HCT116 (cell line): ENCODE measurements around the gene TSC22D3.

Experiments used
- ATF3 ChIP-seq: IDR thresholded peaks from 2 replicates; pipeline ENCODE4 v1.6.1; 2012
- CEBPB ChIP-seq: IDR thresholded peaks from 2 replicates; pipeline ENCODE4 v1.6.1; 2012; ENCODE audit warnings: low read depth
- EZH2 ChIP-seq: fragments of 200-600 bp; sonication (generic); IDR thresholded peaks from 2 replicates; pipeline ENCODE4 v1.6.1; 2017; ENCODE audit warnings: antibody characterized with exemption, mixed run types
- EZH2phosphoT487 ChIP-seq: fragments of 200-600 bp; IDR thresholded peaks from 2 replicates; pipeline ENCODE4 v1.6.1; 2018; ENCODE audit warnings: antibody characterized with exemption, borderline replicate concordance
- FOSL1 ChIP-seq: IDR thresholded peaks from 2 replicates; pipeline ENCODE4 v1.6.1; 2012; ENCODE audit warnings: low read depth
- POLR2A ChIP-seq: IDR thresholded peaks from 2 replicates; pipeline ENCODE4 v1.7.0; 2011; ENCODE audit warnings: borderline replicate concordance; ENCODE audit not compliant: insufficient read depth, insufficient read length; ENCODE audit errors: extremely low read depth
- POLR2AphosphoS5 ChIP-seq: IDR thresholded peaks from 2 replicates; pipeline ENCODE4 v1.6.1; 2011; ENCODE audit warnings: mild to moderate bottlenecking, low read depth, low read length, moderate library complexity
- RAD21 ChIP-seq: IDR thresholded peaks from 2 replicates; pipeline ENCODE4 v1.6.1; 2012; ENCODE audit warnings: low read depth, mild to moderate bottlenecking
- REST ChIP-seq: IDR thresholded peaks from 2 replicates; pipeline ENCODE4 v1.6.1; 2012; ENCODE audit warnings: low read depth
- SP1 ChIP-seq: IDR thresholded peaks from 2 replicates; pipeline ENCODE4 v1.6.1; 2012; ENCODE audit warnings: low read depth
- ZFX ChIP-seq: fragments of 450-650 bp; IDR thresholded peaks from 2 replicates; pipeline ENCODE4 v1.6.1; 2017
- ZNF274 ChIP-seq: fragments of 200-500 bp; sonication (Bioruptor generic); IDR thresholded peaks from 2 replicates; pipeline ENCODE4 v1.6.1; 2014; ENCODE audit warnings: mild to moderate bottlenecking, low read depth, low read length, inconsistent platforms
- TF ChIP-seq, protein P1 (sequence below), 3 experiments: fragments of 200-600 bp in 1 of 3; sonication (generic) in 1 of 3; IDR thresholded peaks in 2 of 3; conservative IDR thresholded peaks in 1 of 3; 2 replicates each; pipeline ENCODE4 v1.5.1; 2012 to 2017; ENCODE audit warnings: low read depth in 2 of 3, low read length in 2 of 3, antibody characterized with exemption in 1 of 3, borderline replicate concordance in 1 of 3, control low read depth in 1 of 3, mild to moderate bottlenecking in 1 of 3, mixed read lengths in 1 of 3, mixed run types in 1 of 3, moderate library complexity in 1 of 3; ENCODE audit not compliant: insufficient read depth in 1 of 3
- TF ChIP-seq, protein P2 (sequence below): IDR thresholded peaks from 2 replicates; pipeline ENCODE4 v1.6.1; 2012

- TF ChIP-seq, protein P1, sequence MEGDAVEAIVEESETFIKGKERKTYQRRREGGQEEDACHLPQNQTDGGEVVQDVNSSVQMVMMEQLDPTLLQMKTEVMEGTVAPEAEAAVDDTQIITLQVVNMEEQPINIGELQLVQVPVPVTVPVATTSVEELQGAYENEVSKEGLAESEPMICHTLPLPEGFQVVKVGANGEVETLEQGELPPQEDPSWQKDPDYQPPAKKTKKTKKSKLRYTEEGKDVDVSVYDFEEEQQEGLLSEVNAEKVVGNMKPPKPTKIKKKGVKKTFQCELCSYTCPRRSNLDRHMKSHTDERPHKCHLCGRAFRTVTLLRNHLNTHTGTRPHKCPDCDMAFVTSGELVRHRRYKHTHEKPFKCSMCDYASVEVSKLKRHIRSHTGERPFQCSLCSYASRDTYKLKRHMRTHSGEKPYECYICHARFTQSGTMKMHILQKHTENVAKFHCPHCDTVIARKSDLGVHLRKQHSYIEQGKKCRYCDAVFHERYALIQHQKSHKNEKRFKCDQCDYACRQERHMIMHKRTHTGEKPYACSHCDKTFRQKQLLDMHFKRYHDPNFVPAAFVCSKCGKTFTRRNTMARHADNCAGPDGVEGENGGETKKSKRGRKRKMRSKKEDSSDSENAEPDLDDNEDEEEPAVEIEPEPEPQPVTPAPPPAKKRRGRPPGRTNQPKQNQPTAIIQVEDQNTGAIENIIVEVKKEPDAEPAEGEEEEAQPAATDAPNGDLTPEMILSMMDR (IDR thresholded peaks at IDR 0.05 in 2 of 3, conservative IDR thresholded peaks at IDR 0.05 in 1 of 3; ENCODE audit: borderline replicate concordance in 1 of 3, insufficient read depth in 1 of 3, low read depth in 2 of 3, low read length in 2 of 3) = no peak
- no peak for TF ChIP-seq EZH2
- no peak for TF ChIP-seq FOSL1
- no peak for TF ChIP-seq REST
- no peak for TF ChIP-seq POLR2AphosphoS5
- no peak for TF ChIP-seq POLR2A
- no peak for TF ChIP-seq ZFX
- TF ChIP-seq ZNF274 = no peak
- no peak for TF ChIP-seq EZH2phosphoT487
- TF ChIP-seq SP1 = no peak
- TF ChIP-seq, protein P2, sequence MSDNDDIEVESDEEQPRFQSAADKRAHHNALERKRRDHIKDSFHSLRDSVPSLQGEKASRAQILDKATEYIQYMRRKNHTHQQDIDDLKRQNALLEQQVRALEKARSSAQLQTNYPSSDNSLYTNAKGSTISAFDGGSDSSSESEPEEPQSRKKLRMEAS = no peak
- no peak for TF ChIP-seq RAD21
- TF ChIP-seq CEBPB = no peak
- no peak for TF ChIP-seq ATF3
Measured at GRCh38 chrX:107713203-107713542, 62.4 kb downstream of the TSC22D3 start.
